Measurements from ENCODE around the gene SLC4A5.

The SLC4A5 gene

GRCh38 chr2:74343316-74343715 is at the start of gene SLC4A5:
Gene SLC4A5, minus strand, starts transcription at chr2:74343416. Its CDS starts 28,393 bp downstream, at chr2:74315023.
- DNase-seq, result no peak

GRCh38 chr2:74392449-74392743 is 49.2 kb upstream of the SLC4A5 start:
- DNase-seq, result no peak

GRCh38 chr2:74391580-74392448 is 48.6 kb upstream of the SLC4A5 start:
- peak; percentile 83 to 97 for DNase-seq

- peak in 1 of 2 donors; percentile 13 for DNase-seq
Observed at GRCh38 chr2:74391209-74391579, 48.0 kb upstream of the SLC4A5 start.

GRCh38 chr2:74390606-74391005 is 47.4 kb upstream of the SLC4A5 start:
- no peak for DNase-seq

GRCh38 chr2:74387346-74387745 is 44.1 kb upstream of the SLC4A5 start:
- DNase-seq, result no peak

GRCh38 chr2:74385396-74385795 is 42.2 kb upstream of the SLC4A5 start:
- no peak for DNase-seq

GRCh38 chr2:74384051-74384450 is 40.8 kb upstream of the SLC4A5 start:
- no peak for DNase-seq

- DNase-seq, result no peak
Observed at GRCh38 chr2:74383254-74383653, 40.0 kb upstream of the SLC4A5 start.

- DNase-seq, result no peak
Observed at GRCh38 chr2:74381751-74382150, 38.5 kb upstream of the SLC4A5 start.

- DNase-seq, result no peak
Observed at GRCh38 chr2:74379851-74380789, 36.9 kb upstream of the SLC4A5 start, which contains the start of gene DCTN1. Gene DCTN1, minus strand, starts transcription at chr2:74380311. Its CDS starts 274 bp downstream, at chr2:74380037.

GRCh38 chr2:74378007-74378406 is 34.8 kb upstream of the SLC4A5 start:
- no peak for DNase-seq

- no peak for DNase-seq
Observed at GRCh38 chr2:74375838-74376237, 32.6 kb upstream of the SLC4A5 start.

GRCh38 chr2:74374509-74375205 is 31.4 kb upstream of the SLC4A5 start:
- no peak for DNase-seq

- no peak for DNase-seq
Observed at GRCh38 chr2:74373985-74374384, 30.8 kb upstream of the SLC4A5 start.

- peak in 1 of 2 donors; percentile 13 for DNase-seq
Observed at GRCh38 chr2:74373221-74373676, 30.0 kb upstream of the SLC4A5 start.

GRCh38 chr2:74372674-74373073 is 29.5 kb upstream of the SLC4A5 start:
- no peak for DNase-seq

GRCh38 chr2:74371421-74371820 is 28.2 kb upstream of the SLC4A5 start:
- no peak for DNase-seq

GRCh38 chr2:74369976-74370375 is 26.8 kb upstream of the SLC4A5 start:
- no peak for DNase-seq

GRCh38 chr2:74368499-74368898 is 25.3 kb upstream of the SLC4A5 start:
- DNase-seq, result no peak

GRCh38 chr2:74367789-74368188 is 24.6 kb upstream of the SLC4A5 start:
- DNase-seq, result no peak

GRCh38 chr2:74366036-74366435 is 22.8 kb upstream of the SLC4A5 start:
- DNase-seq, result no peak

All from inflammatory macrophage treated with lipopolysaccharide for 1 hour (primary cell).